Choroid plexus epithelial cell (primary cell): ENCODE results near the gene LAD1.

Experiments used
- DNase-seq: peaks from one replicate; pipeline ENCODE4 v3.0.0-alpha.2; 2010; ENCODE audit warnings: low read depth
- H3K4me3 ChIP-seq: 2 replicates; pipeline ENCODE4 v1.5.1; 2011; ENCODE audit warnings: low read depth, mild to moderate bottlenecking, control low read depth, low read length, moderate library complexity
- CTCF ChIP-seq: conservative IDR thresholded peaks from 2 replicates; pipeline ENCODE4 v1.5.1; 2011; ENCODE audit warnings: low read depth, mild to moderate bottlenecking, control low read depth, inconsistent platforms, low read length, moderate library complexity

Gene LAD1

GRCh38 chr1:201355471-201355870 is 43.7 kb downstream of the LAD1 start:
- DNase-seq: no peak
- TF ChIP-seq CTCF: no peak
- H3K4me3 ChIP-seq: no peak overlapping the region

DNA sequence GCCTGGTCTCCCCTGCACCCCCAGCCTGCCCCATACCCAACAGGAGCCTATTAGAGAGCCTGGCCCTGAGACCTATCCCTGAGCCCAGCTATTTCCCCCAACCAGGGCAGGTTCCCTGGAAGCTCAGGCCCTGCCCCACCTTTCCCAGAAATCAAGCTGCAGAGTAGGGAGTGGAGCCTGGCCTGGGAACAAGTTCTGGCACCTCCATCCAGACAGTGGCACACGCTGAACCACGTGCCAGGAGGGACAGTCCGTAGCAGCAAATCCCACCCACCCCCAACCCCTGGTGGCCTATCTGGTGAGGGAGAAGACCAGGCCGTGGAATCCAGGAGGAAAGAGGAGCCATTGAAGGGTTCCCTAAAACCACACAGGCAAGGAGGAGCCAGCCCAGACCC is 44.2 kb downstream of the LAD1 start:
- no peak for TF ChIP-seq CTCF
- DNase-seq: no peak

DNA sequence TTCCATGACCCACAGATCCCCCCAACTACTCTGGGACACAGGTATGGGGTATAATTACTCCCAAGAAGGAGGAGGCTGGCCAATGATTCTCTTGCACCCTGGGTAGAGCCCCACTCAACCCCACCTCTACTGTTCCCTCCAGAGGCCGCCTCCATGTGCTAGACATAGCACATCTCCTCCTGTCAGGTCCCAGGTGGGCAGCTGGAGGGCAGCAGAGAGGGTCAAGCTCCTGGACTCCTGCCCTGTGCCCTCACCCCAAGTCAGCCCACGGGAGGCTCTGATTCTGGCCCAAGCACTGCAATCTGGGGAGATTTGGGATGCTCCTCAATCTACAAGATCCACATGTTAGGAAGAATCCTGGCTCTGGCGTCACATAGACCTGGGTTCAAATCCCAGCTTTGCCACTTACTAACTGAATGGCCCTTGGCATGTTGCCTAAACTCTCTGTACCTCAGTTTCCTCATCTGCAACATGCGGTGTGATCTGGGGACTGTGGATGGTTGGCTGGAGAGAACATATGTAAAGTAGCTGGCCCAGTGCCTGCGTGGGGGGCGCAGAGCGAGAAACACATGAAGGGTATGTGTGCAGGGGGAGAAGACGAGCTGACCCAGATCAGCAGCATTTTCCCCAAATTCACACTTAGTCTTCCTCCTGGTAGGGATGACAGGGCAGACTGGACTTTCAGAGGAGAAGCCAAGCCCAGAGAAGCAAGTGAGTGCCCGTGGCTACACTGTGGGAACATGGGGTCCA is 44.8 kb downstream of the LAD1 start:
- no peak for DNase-seq
- no peak for TF ChIP-seq CTCF
- no peak overlapping the region for H3K4me3 ChIP-seq

More for the DNA sequence above, 44.2 kb downstream of the LAD1 start:
- H3K4me3 ChIP-seq: no peak overlapping the region

DNA sequence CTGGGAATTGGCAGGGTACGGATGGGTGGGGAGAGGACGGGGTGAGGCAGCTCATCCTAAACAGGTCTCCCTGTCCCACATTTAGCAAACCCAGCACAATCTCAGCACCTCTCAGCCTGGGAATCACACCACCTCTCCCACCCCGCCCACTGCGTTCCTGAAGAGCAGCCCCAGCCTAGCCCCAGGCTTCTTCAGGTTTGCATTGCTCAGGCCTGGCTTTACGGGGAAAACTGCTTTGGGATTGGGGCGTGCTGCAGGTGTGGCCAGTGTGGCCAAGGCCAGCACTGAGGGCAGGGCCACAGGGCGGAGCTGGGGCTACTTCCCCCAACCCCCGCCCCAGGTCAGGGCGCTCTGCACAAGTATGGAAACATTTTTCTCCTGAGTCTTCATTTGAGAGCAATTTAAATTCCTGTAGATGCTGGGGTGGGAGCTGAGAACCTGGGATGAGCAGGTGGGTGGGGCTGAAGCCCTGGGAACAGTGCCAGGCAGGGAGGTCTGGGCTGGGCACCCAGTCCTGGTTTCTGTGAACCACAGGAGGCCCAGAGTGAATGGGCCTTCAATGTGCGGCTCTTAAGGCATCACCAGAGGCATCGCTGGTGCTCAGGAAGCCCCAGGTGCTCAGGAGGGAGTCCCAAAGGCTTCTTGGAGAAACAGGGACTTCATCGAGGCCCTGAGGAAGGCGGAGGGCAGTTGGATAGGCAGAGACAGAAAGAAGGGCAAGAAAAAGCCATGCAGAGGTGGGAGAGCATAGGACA is 45.8 kb downstream of the LAD1 start:
- no peak overlapping the region for H3K4me3 ChIP-seq
- DNase-seq: no peak
- TF ChIP-seq CTCF: no peak

GRCh38 chr1:201351617-201352016 is 47.5 kb downstream of the LAD1 start:
- TF ChIP-seq CTCF: no peak

DNA sequence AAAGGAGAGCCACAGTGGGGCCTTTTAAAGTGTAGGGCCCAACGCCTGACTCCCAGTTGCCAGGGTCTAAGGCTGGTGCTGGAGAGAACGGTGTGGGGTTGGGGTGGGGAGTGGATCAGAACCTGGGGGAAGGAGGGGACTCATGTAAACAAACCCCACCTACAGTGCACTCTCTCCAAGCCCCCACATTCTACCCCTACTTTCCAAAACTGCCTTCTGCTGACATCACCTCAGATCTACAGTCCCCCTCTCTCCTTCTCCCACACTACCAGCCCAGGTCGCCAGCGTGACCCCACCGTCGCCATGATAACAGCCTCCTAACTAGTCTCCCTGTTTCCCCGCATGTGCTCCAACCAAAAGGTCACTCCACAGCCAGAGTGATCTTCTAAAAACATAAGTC is 48.2 kb downstream of the LAD1 start:
- no peak for TF ChIP-seq CTCF
- no peak overlapping the region for H3K4me3 ChIP-seq
- DNase-seq: no peak

More at GRCh38 chr1:201351617-201352016, 47.5 kb downstream of the LAD1 start:
- H3K4me3 ChIP-seq: no peak overlapping the region
- DNase-seq: no peak
